Keratinocyte (primary cell): Measurements from ENCODE around the gene AKAP10.

ENCODE experiments used
- EZH2 ChIP-seq: IDR thresholded peaks from one replicate; pipeline ENCODE4 v1.6.1; 2012; ENCODE audit warnings: inconsistent platforms, mild to moderate bottlenecking, low read length, moderate library complexity
- TF ChIP-seq, protein P1 (sequence below), 3 experiments: IDR thresholded peaks in 1 of 3; conservative IDR thresholded peaks in 1 of 3; optimal IDR thresholded peaks in 1 of 3; 2 replicates in 2 of 3; 3 replicates in 1 of 3; pipeline versions ENCODE3 to v1.5.1; 2011; ENCODE audit warnings: low read length in 3 of 3, mild to moderate bottlenecking in 3 of 3, moderate library complexity in 2 of 3, control low read depth in 1 of 3, inconsistent platforms in 1 of 3; ENCODE audit not compliant: insufficient read depth in 2 of 3; ENCODE audit errors: extremely low read depth in 1 of 3

GRCh38 chr17:19939993-19940721, 37.5 kb downstream of the AKAP10 start:
- TF ChIP-seq, protein P1, sequence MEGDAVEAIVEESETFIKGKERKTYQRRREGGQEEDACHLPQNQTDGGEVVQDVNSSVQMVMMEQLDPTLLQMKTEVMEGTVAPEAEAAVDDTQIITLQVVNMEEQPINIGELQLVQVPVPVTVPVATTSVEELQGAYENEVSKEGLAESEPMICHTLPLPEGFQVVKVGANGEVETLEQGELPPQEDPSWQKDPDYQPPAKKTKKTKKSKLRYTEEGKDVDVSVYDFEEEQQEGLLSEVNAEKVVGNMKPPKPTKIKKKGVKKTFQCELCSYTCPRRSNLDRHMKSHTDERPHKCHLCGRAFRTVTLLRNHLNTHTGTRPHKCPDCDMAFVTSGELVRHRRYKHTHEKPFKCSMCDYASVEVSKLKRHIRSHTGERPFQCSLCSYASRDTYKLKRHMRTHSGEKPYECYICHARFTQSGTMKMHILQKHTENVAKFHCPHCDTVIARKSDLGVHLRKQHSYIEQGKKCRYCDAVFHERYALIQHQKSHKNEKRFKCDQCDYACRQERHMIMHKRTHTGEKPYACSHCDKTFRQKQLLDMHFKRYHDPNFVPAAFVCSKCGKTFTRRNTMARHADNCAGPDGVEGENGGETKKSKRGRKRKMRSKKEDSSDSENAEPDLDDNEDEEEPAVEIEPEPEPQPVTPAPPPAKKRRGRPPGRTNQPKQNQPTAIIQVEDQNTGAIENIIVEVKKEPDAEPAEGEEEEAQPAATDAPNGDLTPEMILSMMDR (optimal IDR thresholded peaks at IDR 0.05 in 1 of 3, IDR thresholded peaks at IDR 0.05 in 1 of 3, conservative IDR thresholded peaks at IDR 0.05 in 1 of 3; ENCODE audit: extremely low read depth in 1 of 3, insufficient read depth in 2 of 3, low read length in 3 of 3): no peak
- no peak for TF ChIP-seq EZH2
